Measurements from ENCODE around the gene GRID2.

DNA sequence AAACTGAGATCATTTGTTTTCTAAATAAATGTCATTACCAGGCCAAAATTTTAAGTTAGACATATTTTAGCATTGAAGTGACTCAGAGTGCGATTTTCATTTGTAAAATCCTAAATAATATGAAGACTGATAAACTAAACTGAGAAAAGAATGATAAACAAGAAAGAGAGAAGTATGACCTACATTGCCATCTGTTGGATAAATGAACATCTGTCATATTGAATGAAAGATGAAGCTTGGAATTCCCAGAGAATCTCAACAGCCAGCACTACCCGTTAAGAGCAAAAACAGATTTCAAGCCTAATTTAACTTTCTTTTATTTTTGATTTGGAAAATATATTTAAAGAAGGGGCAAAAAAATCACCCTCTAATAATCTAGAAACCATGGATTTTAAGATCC lies 933.8 kb downstream of the GRID2 start:
- TF ChIP-seq ZFX (IDR thresholded peaks at IDR 0.05) = no peak
- TF ChIP-seq, protein P1, sequence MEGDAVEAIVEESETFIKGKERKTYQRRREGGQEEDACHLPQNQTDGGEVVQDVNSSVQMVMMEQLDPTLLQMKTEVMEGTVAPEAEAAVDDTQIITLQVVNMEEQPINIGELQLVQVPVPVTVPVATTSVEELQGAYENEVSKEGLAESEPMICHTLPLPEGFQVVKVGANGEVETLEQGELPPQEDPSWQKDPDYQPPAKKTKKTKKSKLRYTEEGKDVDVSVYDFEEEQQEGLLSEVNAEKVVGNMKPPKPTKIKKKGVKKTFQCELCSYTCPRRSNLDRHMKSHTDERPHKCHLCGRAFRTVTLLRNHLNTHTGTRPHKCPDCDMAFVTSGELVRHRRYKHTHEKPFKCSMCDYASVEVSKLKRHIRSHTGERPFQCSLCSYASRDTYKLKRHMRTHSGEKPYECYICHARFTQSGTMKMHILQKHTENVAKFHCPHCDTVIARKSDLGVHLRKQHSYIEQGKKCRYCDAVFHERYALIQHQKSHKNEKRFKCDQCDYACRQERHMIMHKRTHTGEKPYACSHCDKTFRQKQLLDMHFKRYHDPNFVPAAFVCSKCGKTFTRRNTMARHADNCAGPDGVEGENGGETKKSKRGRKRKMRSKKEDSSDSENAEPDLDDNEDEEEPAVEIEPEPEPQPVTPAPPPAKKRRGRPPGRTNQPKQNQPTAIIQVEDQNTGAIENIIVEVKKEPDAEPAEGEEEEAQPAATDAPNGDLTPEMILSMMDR (conservative IDR thresholded peaks at IDR 0.05) = no peak
